DND-41 (cell line): ENCODE data around the gene EPB41L4A.

Experiments used
- ATAC-seq: fragments of 200-7000 bp; cut with Tn5 transposase; 3 replicates; pipeline ENCODE4 v1.9.1; 2021; ENCODE audit warnings: low read depth; ENCODE audit not compliant: insufficient read depth
- DNase-seq: peaks from one replicate; pipeline ENCODE4 v3.0.0-alpha.2; 2020
- H2AFZ ChIP-seq: 2 replicates; pipeline ENCODE4 v1.6.0; 2012; ENCODE audit warnings: low read depth, low read length
- H3K27ac ChIP-seq: 2 replicates; pipeline ENCODE4 v1.5.1; 2012; ENCODE audit warnings: low read length, inconsistent platforms
- H3K27me3 ChIP-seq: fragments of 200-600 bp; sonication (generic); 2 replicates; pipeline ENCODE4 v1.6.0; 2012; ENCODE audit warnings: low read length, mild to moderate bottlenecking, inconsistent platforms; ENCODE audit not compliant: insufficient read depth, poor library complexity
- H3K36me3 ChIP-seq: 2 replicates; pipeline ENCODE4 v1.5.1; 2012; ENCODE audit warnings: low read length, inconsistent platforms; ENCODE audit not compliant: insufficient read depth
- H3K4me1 ChIP-seq: 2 replicates; pipeline ENCODE4 v1.5.1; 2012; ENCODE audit warnings: mild to moderate bottlenecking, low read length; ENCODE audit not compliant: insufficient read depth
- H3K4me2 ChIP-seq: 2 replicates; pipeline ENCODE4 v1.6.0; 2012; ENCODE audit warnings: mild to moderate bottlenecking, moderate library complexity, low read length, inconsistent platforms; ENCODE audit not compliant: insufficient read depth
- H3K4me3 ChIP-seq, 2 experiments: fragments of 200-600 bp in 1 of 2; shearing (Covaris generic) in 1 of 2; 2 replicates each; pipeline ENCODE4 v1.5.1; 2012 to 2016; ENCODE audit warnings: inconsistent platforms in 2 of 2, low read length in 2 of 2, mild to moderate bottlenecking in 2 of 2, low read depth in 1 of 2, moderate library complexity in 1 of 2
- H3K79me2 ChIP-seq: 2 replicates; pipeline ENCODE4 v1.6.0; 2012; ENCODE audit warnings: low read length, inconsistent platforms; ENCODE audit not compliant: insufficient read depth
- H3K9ac ChIP-seq: 2 replicates; pipeline ENCODE4 v1.6.0; 2012; ENCODE audit warnings: low read depth, mild to moderate bottlenecking, inconsistent platforms, low read length, moderate library complexity
- H3K9me3 ChIP-seq: 2 replicates; pipeline ENCODE4 v1.5.1; 2012; ENCODE audit warnings: low read length, moderate library complexity, mild to moderate bottlenecking, inconsistent platforms; ENCODE audit not compliant: insufficient read depth, severe bottlenecking
- H4K20me1 ChIP-seq: 2 replicates; pipeline ENCODE4 v1.6.0; 2012; ENCODE audit warnings: low read length; ENCODE audit not compliant: insufficient read depth
- CTCF ChIP-seq: IDR thresholded peaks from 2 replicates; pipeline ENCODE4 v1.5.1; 2012; ENCODE audit warnings: borderline replicate concordance, low read length, moderate library complexity, mild to moderate bottlenecking; ENCODE audit not compliant: poor library complexity, severe bottlenecking; ENCODE audit errors: extremely low read depth
- EZH2 ChIP-seq: IDR thresholded peaks from 3 replicates; pipeline ENCODE4 v1.6.1; 2012; ENCODE audit warnings: borderline replicate concordance, low read depth, mild to moderate bottlenecking, moderate library complexity, low read length, inconsistent platforms; ENCODE audit not compliant: severe bottlenecking

EPB41L4A gene

GRCh38 chr5:112346411-112347044 is 72.5 kb downstream of the EPB41L4A start:
- Histone ChIP-seq H3K36me3 (no peaks in the 10 kb centered on the region), H3K27ac (no peak overlapping the region), H2AFZ (no peak overlapping the region), H3K4me2 (no peak overlapping the region), H3K4me1 (no peaks in the 10 kb centered on the region), H3K79me2 (no peaks in the 10 kb centered on the region), H3K9me3 (no peaks in the 10 kb centered on the region), H3K4me3 (no peak overlapping the region), H3K27me3 (peaks cover 5% of the 10 kb centered on the region), H4K20me1 (no peaks in the 10 kb centered on the region), H3K9ac (no peak overlapping the region)
- 0 out of 3 replicates have a peak, but pooled peaks have one; percentile 31 for ATAC-seq
- TF ChIP-seq CTCF (no peak), EZH2 (no peak)
- no peak for DNase-seq

- Histone ChIP-seq H3K9ac (no peak overlapping the region), H3K36me3 (no peaks in the 10 kb centered on the region), H2AFZ (no peak overlapping the region), H3K9me3 (no peaks in the 10 kb centered on the region), H3K27me3 (peaks cover 3% of the 10 kb centered on the region), H4K20me1 (no peaks in the 10 kb centered on the region), H3K4me2 (no peak overlapping the region), H3K4me3 (no peak overlapping the region), H3K79me2 (no peaks in the 10 kb centered on the region), H3K27ac (no peak overlapping the region), H3K4me1 (no peaks in the 10 kb centered on the region)
- no peak for ATAC-seq
- no peak for DNase-seq
- no peak for TF ChIP-seq EZH2
- TF ChIP-seq CTCF, result no peak
These were observed 74.5 kb downstream of the EPB41L4A start for GRCh38 chr5:112344540-112344939.

GRCh38 chr5:112342389-112342788 is 76.7 kb downstream of the EPB41L4A start:
- H3K4me2 ChIP-seq, result no peak overlapping the region
- H3K27ac ChIP-seq, result no peak overlapping the region
- no peaks in the 10 kb centered on the region for H4K20me1 ChIP-seq
- DNase-seq (no peak), ATAC-seq (no peak)
- no peak overlapping the region for H3K4me3 ChIP-seq
- no peaks in the 10 kb centered on the region for H3K4me1 ChIP-seq
- no peaks in the 10 kb centered on the region for H3K79me2 ChIP-seq
- H3K9ac ChIP-seq, result no peak overlapping the region
- H3K27me3 ChIP-seq, result peaks cover 9% of the 10 kb centered on the region
- H3K9me3 ChIP-seq, result no peaks in the 10 kb centered on the region
- TF ChIP-seq CTCF (no peak), EZH2 (no peak)
- H3K36me3 ChIP-seq, result no peaks in the 10 kb centered on the region
- no peak overlapping the region for H2AFZ ChIP-seq

GRCh38 chr5:112339761-112340160 is 79.3 kb downstream of the EPB41L4A start:
- H3K4me2 ChIP-seq, result no peak overlapping the region
- no peak overlapping the region for H3K9ac ChIP-seq
- no peak overlapping the region for H3K27ac ChIP-seq
- ATAC-seq (no peak), DNase-seq (no peak)
- no peaks in the 10 kb centered on the region for H3K79me2 ChIP-seq
- TF ChIP-seq EZH2 (no peak), CTCF (no peak)
- no peaks in the 10 kb centered on the region for H4K20me1 ChIP-seq
- H3K4me3 ChIP-seq, result no peak overlapping the region
- no peaks in the 10 kb centered on the region for H3K36me3 ChIP-seq
- H3K27me3 ChIP-seq, result peaks cover 17% of the 10 kb centered on the region
- H3K9me3 ChIP-seq, result no peaks in the 10 kb centered on the region
- no peak overlapping the region for H2AFZ ChIP-seq
- H3K4me1 ChIP-seq, result no peaks in the 10 kb centered on the region
